ENCODE results near the gene NAXD. TPM values are rescaled to one million over a fixed set of nuclear protein-coding genes. Genes with fewer than 3 reads are reported as not detected.

The NAXD gene
- total and polyA plus RNA-seq, 2 of the 4 experiments (the other 2 are of a cell fraction): 10.2 to 27.2 TPM

DNA sequence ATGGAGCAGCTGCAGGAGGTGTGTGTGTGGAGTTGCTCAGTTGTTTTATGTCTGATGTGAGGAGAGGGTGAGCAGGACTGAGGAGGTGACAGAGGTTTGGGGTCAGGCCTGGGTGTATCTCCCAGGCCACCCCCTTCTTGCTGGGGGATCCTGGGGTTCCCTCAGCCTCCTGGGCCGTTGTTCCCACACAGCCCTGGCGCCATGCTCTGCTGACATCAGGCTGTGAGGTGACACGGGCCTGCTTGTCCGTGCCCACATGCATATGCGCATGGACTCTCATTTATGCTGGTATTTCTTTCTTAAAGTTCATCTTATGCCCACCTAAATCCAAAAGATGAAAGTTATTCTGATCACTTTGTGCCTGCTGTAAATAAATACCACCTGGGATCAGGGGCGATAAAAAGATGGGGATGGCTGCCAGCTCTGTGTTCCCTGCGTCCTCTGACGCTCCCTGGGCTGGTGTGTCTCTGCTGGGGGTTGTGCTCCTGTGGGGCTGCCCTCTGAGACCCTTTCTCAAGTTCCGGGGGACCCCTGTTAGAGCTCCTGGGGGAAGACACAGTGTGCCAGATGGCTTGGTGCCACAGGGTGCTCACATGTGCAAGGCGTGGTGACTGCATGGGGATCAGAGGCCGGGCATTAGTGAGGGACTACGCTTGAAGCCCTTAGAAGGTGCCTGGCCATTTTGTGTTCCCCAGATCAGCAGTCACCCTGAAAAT lies 12.6 kb downstream of the NAXD start:
- no peak overlapping the region for H4K91ac ChIP-seq (ENCODE audit: insufficient read depth, low read depth, low read length)
- H2AK5ac ChIP-seq (ENCODE audit: low read depth, low read length): no peak overlapping the region
- H3K27ac ChIP-seq (ENCODE audit: insufficient read depth, low read length): no peak overlapping the region
- no TSS peak for BruUV-seq (replicated peaks)
- no peak overlapping the region for H3K14ac ChIP-seq (replicated peaks; ENCODE audit: low read depth, low read length)
- dilution Hi-C loops (cut with HindIII; ENCODE audit: low sequenced_read_pairs, unreplicated experiment): no loop called here
- H3K9me1 ChIP-seq (ENCODE audit: insufficient read depth, low read length): peaks cover 17% of the 10 kb centered on the region
- H3K18ac ChIP-seq (ENCODE audit: low read depth, low read length): no peak overlapping the region
- no peak overlapping the region for H2AFZ ChIP-seq (replicated peaks; ENCODE audit: low read length, poor library complexity)
- TF ChIP-seq MAFK (IDR thresholded peaks at IDR 0.05; ENCODE audit: low read depth, low read length): no peak
- TF ChIP-seq, protein P1, sequence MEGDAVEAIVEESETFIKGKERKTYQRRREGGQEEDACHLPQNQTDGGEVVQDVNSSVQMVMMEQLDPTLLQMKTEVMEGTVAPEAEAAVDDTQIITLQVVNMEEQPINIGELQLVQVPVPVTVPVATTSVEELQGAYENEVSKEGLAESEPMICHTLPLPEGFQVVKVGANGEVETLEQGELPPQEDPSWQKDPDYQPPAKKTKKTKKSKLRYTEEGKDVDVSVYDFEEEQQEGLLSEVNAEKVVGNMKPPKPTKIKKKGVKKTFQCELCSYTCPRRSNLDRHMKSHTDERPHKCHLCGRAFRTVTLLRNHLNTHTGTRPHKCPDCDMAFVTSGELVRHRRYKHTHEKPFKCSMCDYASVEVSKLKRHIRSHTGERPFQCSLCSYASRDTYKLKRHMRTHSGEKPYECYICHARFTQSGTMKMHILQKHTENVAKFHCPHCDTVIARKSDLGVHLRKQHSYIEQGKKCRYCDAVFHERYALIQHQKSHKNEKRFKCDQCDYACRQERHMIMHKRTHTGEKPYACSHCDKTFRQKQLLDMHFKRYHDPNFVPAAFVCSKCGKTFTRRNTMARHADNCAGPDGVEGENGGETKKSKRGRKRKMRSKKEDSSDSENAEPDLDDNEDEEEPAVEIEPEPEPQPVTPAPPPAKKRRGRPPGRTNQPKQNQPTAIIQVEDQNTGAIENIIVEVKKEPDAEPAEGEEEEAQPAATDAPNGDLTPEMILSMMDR (conservative IDR thresholded peaks at IDR 0.05; ENCODE audit: low read depth, low read length): no peak
- TF ChIP-seq POLR2A (IDR thresholded peaks at IDR 0.05; ENCODE audit: low read depth, low read length): no peak
- no peak for TF ChIP-seq SMC3 (IDR thresholded peaks at IDR 0.05; ENCODE audit: low read depth, low read length)
- no peak for TF ChIP-seq CHD1 (IDR thresholded peaks at IDR 0.05; ENCODE audit: low read depth, low read length)
- TF ChIP-seq RCOR1 (IDR thresholded peaks at IDR 0.05; ENCODE audit: insufficient replicate concordance, low read length): no peak
- TF ChIP-seq, protein P2, sequence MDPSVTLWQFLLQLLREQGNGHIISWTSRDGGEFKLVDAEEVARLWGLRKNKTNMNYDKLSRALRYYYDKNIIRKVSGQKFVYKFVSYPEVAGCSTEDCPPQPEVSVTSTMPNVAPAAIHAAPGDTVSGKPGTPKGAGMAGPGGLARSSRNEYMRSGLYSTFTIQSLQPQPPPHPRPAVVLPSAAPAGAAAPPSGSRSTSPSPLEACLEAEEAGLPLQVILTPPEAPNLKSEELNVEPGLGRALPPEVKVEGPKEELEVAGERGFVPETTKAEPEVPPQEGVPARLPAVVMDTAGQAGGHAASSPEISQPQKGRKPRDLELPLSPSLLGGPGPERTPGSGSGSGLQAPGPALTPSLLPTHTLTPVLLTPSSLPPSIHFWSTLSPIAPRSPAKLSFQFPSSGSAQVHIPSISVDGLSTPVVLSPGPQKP (IDR thresholded peaks at IDR 0.05; ENCODE audit: borderline replicate concordance, low read depth, low read length): no peak
- no peak for TF ChIP-seq MXI1 (IDR thresholded peaks at IDR 0.05; ENCODE audit: borderline replicate concordance, low read depth, low read length)
- no peak for TF ChIP-seq BHLHE40 (IDR thresholded peaks at IDR 0.05; ENCODE audit: low read depth, low read length)
- TF ChIP-seq, protein P3, sequence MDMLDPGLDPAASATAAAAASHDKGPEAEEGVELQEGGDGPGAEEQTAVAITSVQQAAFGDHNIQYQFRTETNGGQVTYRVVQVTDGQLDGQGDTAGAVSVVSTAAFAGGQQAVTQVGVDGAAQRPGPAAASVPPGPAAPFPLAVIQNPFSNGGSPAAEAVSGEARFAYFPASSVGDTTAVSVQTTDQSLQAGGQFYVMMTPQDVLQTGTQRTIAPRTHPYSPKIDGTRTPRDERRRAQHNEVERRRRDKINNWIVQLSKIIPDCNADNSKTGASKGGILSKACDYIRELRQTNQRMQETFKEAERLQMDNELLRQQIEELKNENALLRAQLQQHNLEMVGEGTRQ (IDR thresholded peaks at IDR 0.05; ENCODE audit: low read depth, low read length): no peak
- no peak for TF ChIP-seq RFX5 (IDR thresholded peaks at IDR 0.05; ENCODE audit: low read depth, low read length)
- TF ChIP-seq MAZ (IDR thresholded peaks at IDR 0.05; ENCODE audit: borderline replicate concordance, low read depth, low read length): no peak
- no peak for TF ChIP-seq RAD21 (IDR thresholded peaks at IDR 0.05; ENCODE audit: low read length)
- no peak for TF ChIP-seq NFE2L2 (IDR thresholded peaks at IDR 0.05; ENCODE audit: low read depth, low read length)
- TF ChIP-seq FOS (IDR thresholded peaks at IDR 0.05; ENCODE audit: low read depth, low read length): no peak
- TF ChIP-seq CEBPB (IDR thresholded peaks at IDR 0.05; ENCODE audit: low read depth, low read length): no peak
- no peak overlapping the region for H3K4me2 ChIP-seq (ENCODE audit: low read depth, low read length)
- H4K8ac ChIP-seq (ENCODE audit: low read depth in 2 of 2, low read length in 2 of 2): no peak overlapping the region
- H3K4me3 ChIP-seq (ENCODE audit: insufficient read depth, low read depth, low read length): no peak overlapping the region
- H3K79me1 ChIP-seq (ENCODE audit: low read depth in 1 of 2, low read length in 2 of 2): peaks cover 37 to 81% of the 10 kb centered on the region in 2 experiments
- H3K9me3 ChIP-seq (ENCODE audit: control insufficient read depth, insufficient read depth, low read length): no peaks in the 10 kb centered on the region
- no peak for DNase-seq
- no peak for ATAC-seq (ENCODE audit: low read depth)
- H3K9ac ChIP-seq (ENCODE audit: low read depth, low read length): no peak overlapping the region
- H4K5ac ChIP-seq (ENCODE audit: low read depth, low read length): no peak overlapping the region
- H3K27me3 ChIP-seq (ENCODE audit: control insufficient read depth, insufficient read depth, low read length): no peaks in the 10 kb centered on the region
- no peak overlapping the region for H3K23ac ChIP-seq (ENCODE audit: low read depth, low read length)
- H2AK9ac ChIP-seq (replicated peaks; ENCODE audit: low read depth, low read length, poor library complexity): no peak overlapping the region
- H2BK20ac ChIP-seq (ENCODE audit: low read depth, low read length): no peak overlapping the region
- peaks cover 79% of the 10 kb centered on the region for H4K20me1 ChIP-seq (ENCODE audit: insufficient read depth, low read length)
- in situ Hi-C loops (cut with MboI; ENCODE audit: low sequenced_read_pairs): no loop called here
- POLR2A ChIA-PET (ENCODE audit: unreplicated experiment): no interaction called here
- H3K56ac ChIP-seq (ENCODE audit: extremely low read depth, insufficient read depth, low read length): no peak overlapping the region
- H3K36me3 ChIP-seq (ENCODE audit: control insufficient read depth, insufficient read depth, low read length): peaks cover 50% of the 10 kb centered on the region
- intact Hi-C loops (cut with micrococcal nuclease): loop anchor here (10.0 kb wide), 1 partner anchor 663 kb away; no protein-coding TSS in a partner anchor
- 90% methylated on average over 6 of the region's 12 CpGs; no CpG with 5 or more reads in 1 of the 2 experiments for WGBS, 2 experiments (ENCODE audit: extremely low coverage in 2 of 2, insufficient read length in 1 of 2)
- CTCF ChIA-PET: no interaction called here
- no peak overlapping the region for H2BK5ac ChIP-seq (ENCODE audit: low read depth, low read length, poor library complexity, severe bottlenecking)
- H2BK15ac ChIP-seq (ENCODE audit: low read depth, low read length): no peak overlapping the region
- no peak overlapping the region for H3K4ac ChIP-seq (ENCODE audit: low read depth, low read length)
- H3K4me1 ChIP-seq (ENCODE audit: control insufficient read depth, insufficient read depth, low read length): no peaks in the 10 kb centered on the region; the same call in 1 of the 2 replicates
- H2BK120ac ChIP-seq (ENCODE audit: low read depth, low read length): no peak overlapping the region
